Coronary artery (tissue), 2 donors: ENCODE data around the gene ACAN.

Experiments
- DNase-seq: peaks from one replicate; pipeline ENCODE4 v3.0.0-alpha.2; 2017; ENCODE audit warnings: low spot score
- H3K27ac ChIP-seq, 2 donors: fragments of 200-600 bp; sonication (generic); one replicate each; pipeline ENCODE4 v1.5.1; 2016 to 2019
- H3K4me3 ChIP-seq: fragments of 200-600 bp; sonication (generic); 2 replicates; pipeline ENCODE4 v1.5.1; 2016; ENCODE audit warnings: mild to moderate bottlenecking, moderate library complexity
- CTCF ChIP-seq: fragments of 200-600 bp; sonication (generic); IDR thresholded peaks from one replicate; pipeline ENCODE4 v1.5.1; 2019; ENCODE audit warnings: antibody characterized with exemption

Gene ACAN

GRCh38 chr15:88803241-88803919 is at the start of gene ACAN:
ACAN (plus strand) TSS chr15:88803436; CDS start chr15:88836207, 32,771 bp downstream.
- DNase-seq = no peak
- H3K4me3 ChIP-seq = peak within 1 kb of the TSS; percentile 77
- H3K27ac ChIP-seq = peak within 1 kb of the TSS in 1 of 2 donors; percentile 61
- no peak for TF ChIP-seq CTCF

GRCh38 chr15:88756521-88756920 is 46.7 kb upstream of the ACAN start:
- H3K27ac ChIP-seq = no peak overlapping the region
- H3K4me3 ChIP-seq = no peak overlapping the region
- DNase-seq = no peak
- TF ChIP-seq CTCF = no peak

- Histone ChIP-seq H3K4me3 (no peak overlapping the region), H3K27ac (no peak overlapping the region)
- DNase-seq = no peak
- TF ChIP-seq CTCF = no peak
Observed at GRCh38 chr15:88756921-88757320, 46.3 kb upstream of the ACAN start.

GRCh38 chr15:88759872-88760271 is 43.4 kb upstream of the ACAN start:
- H3K27ac ChIP-seq = no peak overlapping the region
- TF ChIP-seq CTCF = no peak
- H3K4me3 ChIP-seq = no peak overlapping the region

GRCh38 chr15:88764448-88764847 is 38.8 kb upstream of the ACAN start:
- no peak overlapping the region for H3K4me3 ChIP-seq
- no peak overlapping the region for H3K27ac ChIP-seq
- TF ChIP-seq CTCF = no peak
- DNase-seq = no peak

More at GRCh38 chr15:88759872-88760271, 43.4 kb upstream of the ACAN start:
- no peak for DNase-seq

- no peak for DNase-seq
- TF ChIP-seq CTCF = no peak
- H3K4me3 ChIP-seq = no peak overlapping the region
- no peak overlapping the region for H3K27ac ChIP-seq
Observed at GRCh38 chr15:88765212-88765611, 38.0 kb upstream of the ACAN start.
